Esophagus squamous epithelium (tissue), 5 donors: Measurements from ENCODE around the gene RAB7B. TPM values are rescaled to one million over a fixed set of nuclear protein-coding genes. Genes with fewer than 3 reads are reported as not detected.

ENCODE experiments used
- DNase-seq: peaks from one replicate; lab custom pipeline; 2025; lab: John Stamatoyannopoulos, UW
- H3K27ac ChIP-seq, 4 donors: fragments of 200-600 bp; sonication (generic); one replicate each; pipeline ENCODE4 v1.5.1; 2016 to 2019; ENCODE audit warnings: mild to moderate bottlenecking in 1 of 4
- H3K27me3 ChIP-seq, 4 donors: fragments of 200-600 bp; sonication (generic); 1 replicate in 3 of 4; 2 replicates in 1 of 4; pipeline versions ENCODE4 v1.5.1 to v1.6.0; 2017 to 2021; ENCODE audit warnings: antibody characterized with exemption in 1 of 4
- H3K36me3 ChIP-seq, 3 donors: fragments of 200-600 bp; sonication (generic); one replicate each; pipeline ENCODE4 v1.5.1; 2016 to 2019
- H3K4me1 ChIP-seq, 3 donors: fragments of 200-600 bp; sonication (generic); one replicate each; pipeline ENCODE4 v1.5.1; 2017 to 2019
- H3K4me3 ChIP-seq, 4 donors: fragments of 200-600 bp; sonication (generic); 1 replicate in 3 of 4; 2 replicates in 1 of 4; pipeline ENCODE4 v1.5.1; 2016 to 2019; ENCODE audit warnings: mild to moderate bottlenecking in 2 of 4, moderate library complexity in 1 of 4
- H3K9me3 ChIP-seq, 3 donors: fragments of 200-600 bp; sonication (generic); one replicate each; pipeline ENCODE4 v1.5.1; 2016 to 2019
- POLR2A ChIP-seq, 4 donors: fragments of 450-650 bp; IDR thresholded peaks; one replicate each; pipeline ENCODE4 v1.6.1; 2017; ENCODE audit warnings: antibody characterized with exemption in 4 of 4, mild to moderate bottlenecking in 4 of 4, moderate library complexity in 3 of 4
- WGBS, 2 donors: methylation state at CpG; one replicate each; pipeline ENCODE4 v1.1.5; 2018; 5-methylcytosine and 5-hydroxymethylcytosine counted together
- intact Hi-C: fragments of 100-400 bp; cut with DNase I; formaldehyde crosslinking; loops from one replicate; pipeline ENCODE4 v1.15.0; 2022
- total RNA-seq, 4 donors: library from RNA; depleted of rRNA; stranded (reverse); fragments of >200 nt; gene quantifications; one replicate each; pipeline ENCODE4 v1.1.0, GENCODE V29; 2016
- TF ChIP-seq, protein P1 (sequence below), 6 experiments: fragments of 450-650 bp in 4 of 6; fragments of 200-600 bp in 2 of 6; sonication (generic) in 2 of 6; IDR thresholded peaks; one replicate each; pipeline ENCODE4 v1.5.1; 2016 to 2019; ENCODE audit warnings: antibody characterized with exemption in 6 of 6, mild to moderate bottlenecking in 4 of 6, moderate library complexity in 4 of 6
- donor health status: DM: yes; HTN: yes; CAD: no.

RAB7B gene
- total RNA-seq, 4 donors from 2014 or later = 15.8 to 24.2 (median 21.4) TPM

GRCh38 chr1:205986292-205986691 lies 16.9 kb downstream of the RAB7B start:
- TF ChIP-seq, protein P1, sequence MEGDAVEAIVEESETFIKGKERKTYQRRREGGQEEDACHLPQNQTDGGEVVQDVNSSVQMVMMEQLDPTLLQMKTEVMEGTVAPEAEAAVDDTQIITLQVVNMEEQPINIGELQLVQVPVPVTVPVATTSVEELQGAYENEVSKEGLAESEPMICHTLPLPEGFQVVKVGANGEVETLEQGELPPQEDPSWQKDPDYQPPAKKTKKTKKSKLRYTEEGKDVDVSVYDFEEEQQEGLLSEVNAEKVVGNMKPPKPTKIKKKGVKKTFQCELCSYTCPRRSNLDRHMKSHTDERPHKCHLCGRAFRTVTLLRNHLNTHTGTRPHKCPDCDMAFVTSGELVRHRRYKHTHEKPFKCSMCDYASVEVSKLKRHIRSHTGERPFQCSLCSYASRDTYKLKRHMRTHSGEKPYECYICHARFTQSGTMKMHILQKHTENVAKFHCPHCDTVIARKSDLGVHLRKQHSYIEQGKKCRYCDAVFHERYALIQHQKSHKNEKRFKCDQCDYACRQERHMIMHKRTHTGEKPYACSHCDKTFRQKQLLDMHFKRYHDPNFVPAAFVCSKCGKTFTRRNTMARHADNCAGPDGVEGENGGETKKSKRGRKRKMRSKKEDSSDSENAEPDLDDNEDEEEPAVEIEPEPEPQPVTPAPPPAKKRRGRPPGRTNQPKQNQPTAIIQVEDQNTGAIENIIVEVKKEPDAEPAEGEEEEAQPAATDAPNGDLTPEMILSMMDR (IDR thresholded peaks at IDR 0.05) = no peak
- no peak for TF ChIP-seq POLR2A (IDR thresholded peaks at IDR 0.05)
- Histone ChIP-seq H3K9me3 (no peaks in the 10 kb centered on the region), H3K4me3 (no peak overlapping the region), H3K4me1 (peaks cover 12 to 64% (median 15%) of the 10 kb centered on the region in 3 donors), H3K27ac (peak overlapping the region in 3 of 4 donors; percentile 20 to 63 (median 35)), H3K27me3 (no peaks in the 10 kb centered on the region), H3K36me3 (peaks cover 0 to 64% (median 3%) of the 10 kb centered on the region in 3 donors)
- WGBS, 2 donors = 38 to 76% methylated on average over 3 of the region's 3 CpGs
- intact Hi-C loops = no loop called here
- DNase-seq = no peak

- DNase-seq = no peak
- intact Hi-C loops = no loop called here
- H3K27me3 ChIP-seq = no peaks in the 10 kb centered on the region
- no peak overlapping the region for H3K4me3 ChIP-seq
- 52 to 58% methylated on average over 5 to 9 of the region's 9 CpGs for WGBS, 2 donors
- H3K36me3 ChIP-seq = peaks cover 0 to 63% (median 3%) of the 10 kb centered on the region in 3 donors
- TF ChIP-seq, protein P1 (IDR thresholded peaks at IDR 0.05) = no peak
- TF ChIP-seq POLR2A (IDR thresholded peaks at IDR 0.05) = no peak
- peaks cover 12 to 64% (median 15%) of the 10 kb centered on the region in 3 donors for H3K4me1 ChIP-seq
- H3K9me3 ChIP-seq = no peaks in the 10 kb centered on the region
- H3K27ac ChIP-seq = peak overlapping the region in 3 of 4 donors; percentile 35 to 68 (median 63)
These were observed 17.7 kb downstream of the RAB7B start for GRCh38 chr1:205985330-205986005.

DNA sequence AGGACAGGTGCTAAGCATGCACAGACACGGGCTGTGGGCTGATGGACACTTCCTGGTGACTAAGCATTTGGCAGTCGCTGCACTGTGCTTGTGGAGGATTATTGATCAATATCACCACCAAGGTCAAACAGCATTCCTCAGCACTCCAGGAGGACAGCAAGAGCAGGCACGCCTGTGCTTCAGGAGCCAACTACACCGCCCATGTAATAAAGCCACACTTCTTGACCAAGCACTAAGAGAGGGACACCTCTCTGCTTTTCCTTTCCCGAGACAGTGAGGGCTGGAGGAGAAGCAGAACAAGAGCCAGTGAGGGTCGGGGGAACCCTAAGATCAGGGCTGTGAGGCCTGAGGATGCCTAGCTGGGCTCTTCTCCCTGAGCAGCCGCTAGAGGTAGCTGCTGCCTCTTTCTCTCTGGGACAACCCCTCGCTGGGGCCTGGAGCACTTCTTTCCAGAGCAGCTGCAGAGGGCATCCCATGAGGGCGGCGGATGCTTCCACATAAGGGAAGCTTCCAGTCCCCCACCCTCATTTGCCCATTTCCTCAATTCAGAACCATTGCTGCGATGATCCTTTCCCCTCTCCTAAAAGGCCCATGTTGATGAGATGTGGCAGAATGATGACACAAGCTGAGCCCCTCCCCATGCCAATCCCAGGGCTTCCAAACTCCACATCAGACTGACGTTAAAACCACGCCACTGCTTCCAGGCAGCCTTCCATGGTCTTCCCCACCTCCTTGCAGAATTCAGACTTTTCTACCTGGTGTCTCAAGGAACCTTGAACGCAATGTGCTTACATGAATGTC lies 19.1 kb downstream of the RAB7B start:
- no peak for DNase-seq
- Histone ChIP-seq H3K4me3 (no peak overlapping the region), H3K36me3 (peaks cover 0 to 63% (median 3%) of the 10 kb centered on the region in 3 donors), H3K9me3 (no peaks in the 10 kb centered on the region), H3K27ac (peak overlapping the region; percentile 39 to 68 (median 61)), H3K4me1 (peaks cover 12 to 63% (median 15%) of the 10 kb centered on the region in 3 donors), H3K27me3 (no peaks in the 10 kb centered on the region)
- WGBS, 2 donors = 30 to 31% methylated on average over 11 to 12 of the region's 14 CpGs
- intact Hi-C loops = loop anchor here (5.0 kb wide), 1 partner anchor 123 kb away; no protein-coding TSS in a partner anchor
- TF ChIP-seq, protein P1 (IDR thresholded peaks at IDR 0.05) = peak; percentile 37 to 87 (median 70)
- TF ChIP-seq POLR2A (IDR thresholded peaks at IDR 0.05) = no peak

DNA sequence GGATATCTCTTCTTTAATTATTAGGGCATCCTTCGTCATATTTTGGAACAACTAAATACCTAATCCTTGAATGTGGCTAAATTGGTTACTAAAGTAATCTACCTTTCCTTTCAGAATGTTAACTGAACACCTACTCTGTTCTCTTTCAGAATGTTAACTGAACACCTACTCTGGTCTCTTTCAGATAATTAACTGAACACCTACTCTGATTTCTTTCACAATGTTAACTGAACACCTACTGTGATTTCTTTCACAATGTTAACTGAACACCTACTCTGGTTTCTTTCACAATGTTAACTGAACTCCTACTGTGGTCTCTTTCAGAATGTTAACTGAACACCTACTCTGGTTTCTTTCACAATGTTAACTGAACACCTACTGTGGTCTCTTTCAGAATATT lies 21.9 kb downstream of the RAB7B start:
- no peak for DNase-seq
- Histone ChIP-seq H3K27me3 (no peaks in the 10 kb centered on the region), H3K27ac (no peak overlapping the region), H3K4me1 (peaks cover 12 to 49% (median 17%) of the 10 kb centered on the region in 3 donors), H3K4me3 (no peak overlapping the region), H3K36me3 (peaks cover 0 to 64% (median 3%) of the 10 kb centered on the region in 3 donors), H3K9me3 (no peaks in the 10 kb centered on the region)
- TF ChIP-seq, protein P1 (IDR thresholded peaks at IDR 0.05) = no peak
- TF ChIP-seq POLR2A (IDR thresholded peaks at IDR 0.05) = no peak
- whole genome bisulfite sequencing, 2 donors = 95 to 100% methylated on average over 1 of the region's 1 CpG
- intact Hi-C loops = loop anchor here (5.0 kb wide), 1 partner anchor 126 kb away; no protein-coding TSS in a partner anchor
